ENCODE data around the gene BCL2A1. TPM values are rescaled to one million over a fixed set of nuclear protein-coding genes. Genes with fewer than 3 reads are reported as not detected.
A peak's percentile ranks its signal among the peaks of the same experiment; 100 is the strongest.

BCL2A1 gene
- total RNA-seq = 1 to 10 TPM; 1.8 to 2.9 TPM
- under 1 TPM; 0.50 to 0.71 TPM for polyA plus RNA-seq

DNA sequence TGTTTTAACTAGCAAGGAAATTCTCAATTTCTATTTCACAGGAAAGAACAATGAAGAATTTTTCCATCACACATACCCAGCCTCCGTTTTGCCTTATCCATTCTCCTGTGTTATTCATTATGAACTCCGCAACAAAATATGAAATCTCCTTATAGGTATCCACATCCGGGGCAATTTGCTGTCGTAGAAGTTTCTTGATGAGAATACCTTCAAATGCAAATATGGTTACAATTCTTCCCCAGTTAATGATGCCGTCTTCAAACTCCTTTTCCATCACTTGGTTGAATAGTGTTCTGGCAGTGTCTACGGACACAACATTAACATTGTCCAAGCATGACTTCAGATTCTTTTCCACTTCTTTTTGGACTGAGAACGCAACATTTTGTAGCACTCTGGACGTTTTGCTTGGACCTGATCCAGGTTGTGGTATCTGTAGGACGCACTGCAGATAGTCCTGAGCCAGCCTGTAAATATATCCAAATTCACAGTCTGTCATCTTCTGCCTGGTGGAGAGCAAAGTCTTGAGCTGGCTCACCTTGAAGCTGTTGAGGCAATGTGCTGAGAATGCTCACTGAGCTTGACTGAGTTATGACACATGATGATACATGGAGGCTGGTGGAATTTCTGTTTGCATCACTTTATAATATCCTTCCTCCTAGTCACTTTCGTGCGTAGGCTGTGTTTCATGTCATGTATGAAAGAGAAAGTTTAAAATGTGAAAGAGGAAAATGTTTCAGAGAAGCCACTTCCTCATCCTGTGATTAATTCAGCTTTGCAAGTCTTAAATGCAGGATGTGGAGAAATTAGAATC lies at the start of gene BCL2A1:
Gene BCL2A1 (minus strand): TSS at position 573 of the 811 bp plus-strand sequence. CDS start 77 bp downstream, at position 496.
- H3K4me3 ChIP-seq (ENCODE audit: low read depth in 1 of 3, low read length in 3 of 3) = no peak within 1 kb of the TSS
- TF ChIP-seq HNF4A (conservative IDR thresholded peaks at IDR 0.05) (no peak), FOXA1 (IDR thresholded peaks at IDR 0.05) (no peak), GABPA (IDR thresholded peaks at IDR 0.05 in 1 of 2, conservative IDR thresholded peaks at IDR 0.05 in 1 of 2) (no peak), FOXA2 (IDR thresholded peaks at IDR 0.05) (no peak), TAF1 (conservative IDR thresholded peaks at IDR 0.05) (no peak), EGR1 (IDR thresholded peaks at IDR 0.05; ENCODE audit: low read depth in 2 of 2) (no peak), YY1 (IDR thresholded peaks at IDR 0.05) (no peak), JUND (IDR thresholded peaks at IDR 0.05) (no peak), NR2F2 (IDR thresholded peaks at IDR 0.05) (no peak), HNF4G (IDR thresholded peaks at IDR 0.05) (no peak), RXRA (IDR thresholded peaks at IDR 0.05) (no peak), CTCF (IDR thresholded peaks at IDR 0.05; ENCODE audit: low read depth, low read length, missing input control) (no peak), RAD21 (IDR thresholded peaks at IDR 0.05) (no peak)
- TF ChIP-seq, protein P1, sequence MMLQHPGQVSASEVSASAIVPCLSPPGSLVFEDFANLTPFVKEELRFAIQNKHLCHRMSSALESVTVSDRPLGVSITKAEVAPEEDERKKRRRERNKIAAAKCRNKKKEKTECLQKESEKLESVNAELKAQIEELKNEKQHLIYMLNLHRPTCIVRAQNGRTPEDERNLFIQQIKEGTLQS (IDR thresholded peaks at IDR 0.05) = no peak
- TF ChIP-seq, protein P2, sequence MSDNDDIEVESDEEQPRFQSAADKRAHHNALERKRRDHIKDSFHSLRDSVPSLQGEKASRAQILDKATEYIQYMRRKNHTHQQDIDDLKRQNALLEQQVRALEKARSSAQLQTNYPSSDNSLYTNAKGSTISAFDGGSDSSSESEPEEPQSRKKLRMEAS (IDR thresholded peaks at IDR 0.05) = no peak
- TF ChIP-seq, protein P3, sequence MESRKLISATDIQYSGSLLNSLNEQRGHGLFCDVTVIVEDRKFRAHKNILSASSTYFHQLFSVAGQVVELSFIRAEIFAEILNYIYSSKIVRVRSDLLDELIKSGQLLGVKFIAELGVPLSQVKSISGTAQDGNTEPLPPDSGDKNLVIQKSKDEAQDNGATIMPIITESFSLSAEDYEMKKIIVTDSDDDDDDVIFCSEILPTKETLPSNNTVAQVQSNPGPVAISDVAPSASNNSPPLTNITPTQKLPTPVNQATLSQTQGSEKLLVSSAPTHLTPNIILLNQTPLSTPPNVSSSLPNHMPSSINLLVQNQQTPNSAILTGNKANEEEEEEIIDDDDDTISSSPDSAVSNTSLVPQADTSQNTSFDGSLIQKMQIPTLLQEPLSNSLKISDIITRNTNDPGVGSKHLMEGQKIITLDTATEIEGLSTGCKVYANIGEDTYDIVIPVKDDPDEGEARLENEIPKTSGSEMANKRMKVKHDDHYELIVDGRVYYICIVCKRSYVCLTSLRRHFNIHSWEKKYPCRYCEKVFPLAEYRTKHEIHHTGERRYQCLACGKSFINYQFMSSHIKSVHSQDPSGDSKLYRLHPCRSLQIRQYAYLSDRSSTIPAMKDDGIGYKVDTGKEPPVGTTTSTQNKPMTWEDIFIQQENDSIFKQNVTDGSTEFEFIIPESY (IDR thresholded peaks at IDR 0.05) = no peak
- TF ChIP-seq, protein P4, sequence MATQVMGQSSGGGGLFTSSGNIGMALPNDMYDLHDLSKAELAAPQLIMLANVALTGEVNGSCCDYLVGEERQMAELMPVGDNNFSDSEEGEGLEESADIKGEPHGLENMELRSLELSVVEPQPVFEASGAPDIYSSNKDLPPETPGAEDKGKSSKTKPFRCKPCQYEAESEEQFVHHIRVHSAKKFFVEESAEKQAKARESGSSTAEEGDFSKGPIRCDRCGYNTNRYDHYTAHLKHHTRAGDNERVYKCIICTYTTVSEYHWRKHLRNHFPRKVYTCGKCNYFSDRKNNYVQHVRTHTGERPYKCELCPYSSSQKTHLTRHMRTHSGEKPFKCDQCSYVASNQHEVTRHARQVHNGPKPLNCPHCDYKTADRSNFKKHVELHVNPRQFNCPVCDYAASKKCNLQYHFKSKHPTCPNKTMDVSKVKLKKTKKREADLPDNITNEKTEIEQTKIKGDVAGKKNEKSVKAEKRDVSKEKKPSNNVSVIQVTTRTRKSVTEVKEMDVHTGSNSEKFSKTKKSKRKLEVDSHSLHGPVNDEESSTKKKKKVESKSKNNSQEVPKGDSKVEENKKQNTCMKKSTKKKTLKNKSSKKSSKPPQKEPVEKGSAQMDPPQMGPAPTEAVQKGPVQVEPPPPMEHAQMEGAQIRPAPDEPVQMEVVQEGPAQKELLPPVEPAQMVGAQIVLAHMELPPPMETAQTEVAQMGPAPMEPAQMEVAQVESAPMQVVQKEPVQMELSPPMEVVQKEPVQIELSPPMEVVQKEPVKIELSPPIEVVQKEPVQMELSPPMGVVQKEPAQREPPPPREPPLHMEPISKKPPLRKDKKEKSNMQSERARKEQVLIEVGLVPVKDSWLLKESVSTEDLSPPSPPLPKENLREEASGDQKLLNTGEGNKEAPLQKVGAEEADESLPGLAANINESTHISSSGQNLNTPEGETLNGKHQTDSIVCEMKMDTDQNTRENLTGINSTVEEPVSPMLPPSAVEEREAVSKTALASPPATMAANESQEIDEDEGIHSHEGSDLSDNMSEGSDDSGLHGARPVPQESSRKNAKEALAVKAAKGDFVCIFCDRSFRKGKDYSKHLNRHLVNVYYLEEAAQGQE (IDR thresholded peaks at IDR 0.05) = no peak
- no peak for DNase-seq (ENCODE audit: low spot score)

More for the DNA sequence above, at the start of gene BCL2A1:
- Histone ChIP-seq H3K4me1 (ENCODE audit: control insufficient read depth in 4 of 4, insufficient read depth in 4 of 4, low read length in 3 of 4) (peaks cover 0 to 14% (median 5%) of the 10 kb centered on the region in 4 donors), H3K9me3 (ENCODE audit: control insufficient read depth in 4 of 4, low read length in 3 of 4) (no peaks in the 10 kb centered on the region), H3K27me3 (ENCODE audit: control insufficient read depth in 4 of 4, insufficient read depth in 4 of 4, low read length in 3 of 4) (no peaks in the 10 kb centered on the region), H3K27ac (ENCODE audit: low read depth in 1 of 2, low read length in 2 of 2) (peak within 1 kb of the TSS in 1 of 2 donors; percentile 31), H3K36me3 (ENCODE audit: control insufficient read depth in 4 of 4, insufficient read depth in 3 of 4, low read depth in 1 of 4, low read length in 3 of 4) (no peaks in the 10 kb centered on the region), H3K9ac (ENCODE audit: low read depth in 1 of 2, low read length in 2 of 2) (peak within 1 kb of the TSS in 1 of 2 donors; percentile 36)
- 65% methylated on average over 11 of the region's 11 CpGs for WGBS

All from liver (tissue), 9 donors.